ENCODE results near the gene ACADSB.
A peak's percentile ranks its signal among the peaks of the same experiment; 100 is the strongest.

ACADSB gene

DNA sequence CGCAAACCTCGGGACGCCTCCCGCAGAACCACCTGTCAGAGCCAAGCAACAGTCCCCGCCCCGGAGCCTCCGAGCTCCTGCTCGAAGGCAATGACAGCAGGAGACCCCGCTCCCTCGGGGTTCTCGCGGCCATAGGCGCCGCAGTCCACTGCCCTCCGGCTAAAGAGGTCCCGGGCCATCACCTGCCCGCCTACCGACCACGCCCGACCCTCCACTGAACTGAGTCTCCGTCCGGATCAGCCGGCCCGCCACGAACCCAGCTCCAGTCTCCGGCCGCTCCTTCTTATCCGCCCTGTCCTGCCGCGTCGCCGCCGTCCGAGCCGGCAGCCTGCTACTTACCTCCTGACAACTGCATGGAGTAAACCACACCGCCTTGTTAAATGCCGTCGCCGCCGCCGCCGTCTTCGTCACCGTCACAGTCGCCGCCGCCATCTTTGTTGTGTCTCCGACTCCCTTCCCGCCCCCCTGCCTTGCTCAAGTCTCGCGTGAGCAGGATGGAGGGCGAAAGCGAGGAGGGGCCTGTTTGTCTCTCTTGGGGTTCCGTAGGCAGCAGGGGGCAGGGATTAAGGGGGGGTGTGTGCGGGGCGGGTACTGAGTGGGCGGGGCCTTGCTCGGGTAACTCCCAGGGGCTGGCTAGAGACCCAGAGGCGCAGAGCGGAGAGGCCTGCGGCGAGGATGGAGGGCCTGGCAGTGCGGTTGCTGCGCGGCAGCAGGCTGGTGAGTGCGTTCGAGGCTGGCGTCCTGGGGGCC is at the start of gene ACADSB, which contains the start of gene IKZF5:
ACADSB (plus strand) TSS at position 652 of the 750 bp plus-strand sequence; CDS start at position 676, 24 bp downstream.
IKZF5 (minus strand) TSS at position 441 of the 750 bp plus-strand sequence. CDS start 10,170 bp downstream, outside the sequence.
- peak; percentile 99 for DNase-seq (ENCODE audit: low read depth)
- TF ChIP-seq, protein P1, sequence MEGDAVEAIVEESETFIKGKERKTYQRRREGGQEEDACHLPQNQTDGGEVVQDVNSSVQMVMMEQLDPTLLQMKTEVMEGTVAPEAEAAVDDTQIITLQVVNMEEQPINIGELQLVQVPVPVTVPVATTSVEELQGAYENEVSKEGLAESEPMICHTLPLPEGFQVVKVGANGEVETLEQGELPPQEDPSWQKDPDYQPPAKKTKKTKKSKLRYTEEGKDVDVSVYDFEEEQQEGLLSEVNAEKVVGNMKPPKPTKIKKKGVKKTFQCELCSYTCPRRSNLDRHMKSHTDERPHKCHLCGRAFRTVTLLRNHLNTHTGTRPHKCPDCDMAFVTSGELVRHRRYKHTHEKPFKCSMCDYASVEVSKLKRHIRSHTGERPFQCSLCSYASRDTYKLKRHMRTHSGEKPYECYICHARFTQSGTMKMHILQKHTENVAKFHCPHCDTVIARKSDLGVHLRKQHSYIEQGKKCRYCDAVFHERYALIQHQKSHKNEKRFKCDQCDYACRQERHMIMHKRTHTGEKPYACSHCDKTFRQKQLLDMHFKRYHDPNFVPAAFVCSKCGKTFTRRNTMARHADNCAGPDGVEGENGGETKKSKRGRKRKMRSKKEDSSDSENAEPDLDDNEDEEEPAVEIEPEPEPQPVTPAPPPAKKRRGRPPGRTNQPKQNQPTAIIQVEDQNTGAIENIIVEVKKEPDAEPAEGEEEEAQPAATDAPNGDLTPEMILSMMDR (IDR thresholded peaks at IDR 0.05; ENCODE audit: insufficient read depth, low read depth, low read length, missing control alignments) = no peak
- peak within 1 kb of the TSS; percentile 100 for H3K4me3 ChIP-seq (ENCODE audit: low read depth, low read length)

DNA sequence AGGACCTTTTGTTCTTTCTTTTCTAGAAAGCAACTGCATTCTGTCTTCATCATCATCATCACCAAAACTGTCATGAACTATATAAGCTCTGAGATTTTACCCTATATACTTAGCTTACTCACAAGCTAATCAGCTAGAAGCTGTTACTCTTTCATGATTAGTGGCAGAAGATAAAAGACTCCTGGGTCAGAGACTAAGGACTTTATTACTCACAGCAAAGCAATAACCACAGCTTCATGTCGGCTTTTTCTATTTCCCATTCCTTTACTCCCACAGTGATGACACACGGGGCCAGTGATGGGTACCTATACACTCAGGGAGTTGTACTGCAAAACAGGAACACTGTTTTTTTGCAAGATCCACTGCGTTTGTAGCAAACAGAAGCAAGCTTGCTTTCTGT is 46.4 kb upstream of the ACADSB start:
- TF ChIP-seq, protein P1 (IDR thresholded peaks at IDR 0.05; ENCODE audit: insufficient read depth, low read depth, low read length, missing control alignments) = no peak
- no peak overlapping the region for H3K4me3 ChIP-seq (ENCODE audit: low read depth, low read length)
- DNase-seq (ENCODE audit: low read depth) = no peak

DNA sequence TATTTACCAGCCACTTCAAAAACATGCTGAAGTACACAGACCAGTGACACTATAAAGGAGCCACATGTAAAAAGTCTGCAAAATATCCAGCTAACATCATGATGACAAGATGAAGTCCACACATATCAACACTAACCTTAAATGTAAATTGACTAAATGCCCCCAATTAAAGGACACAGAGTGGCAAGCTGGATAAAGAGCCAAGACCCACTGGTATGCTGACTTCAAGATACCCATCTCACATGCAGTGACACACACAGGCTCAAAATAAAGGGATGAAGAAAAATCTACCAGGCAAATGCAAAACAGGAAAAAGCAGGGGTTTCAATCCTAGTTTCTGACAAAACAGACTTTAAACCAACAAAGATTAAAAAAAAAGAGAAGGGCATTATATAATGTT is 41.9 kb upstream of the ACADSB start:
- no peak for DNase-seq (ENCODE audit: low read depth)
- TF ChIP-seq, protein P1 (IDR thresholded peaks at IDR 0.05; ENCODE audit: insufficient read depth, low read depth, low read length, missing control alignments) = no peak
- no peak overlapping the region for H3K4me3 ChIP-seq (ENCODE audit: low read depth, low read length)

DNA sequence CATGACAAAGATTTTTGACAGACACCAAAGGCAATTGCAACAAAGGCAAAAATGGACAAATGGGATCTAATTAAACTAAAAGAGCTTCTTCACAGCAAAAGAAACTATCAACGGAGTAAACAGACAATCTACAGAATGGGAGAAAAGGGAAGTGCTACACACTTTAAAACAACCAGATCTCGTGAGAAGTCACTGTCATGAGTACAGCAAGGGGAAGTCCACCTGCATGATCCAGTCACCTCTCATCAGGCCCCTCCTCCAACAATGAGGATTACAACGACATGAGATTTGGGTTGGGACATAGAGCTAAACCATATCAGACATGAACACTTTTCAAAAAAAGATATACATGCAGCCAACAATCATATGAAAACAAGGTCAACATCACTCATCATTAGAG is 40.1 kb upstream of the ACADSB start:
- no peak for DNase-seq (ENCODE audit: low read depth)
- no peak overlapping the region for H3K4me3 ChIP-seq (ENCODE audit: low read depth, low read length)
- TF ChIP-seq, protein P1 (IDR thresholded peaks at IDR 0.05; ENCODE audit: insufficient read depth, low read depth, low read length, missing control alignments) = no peak

DNA sequence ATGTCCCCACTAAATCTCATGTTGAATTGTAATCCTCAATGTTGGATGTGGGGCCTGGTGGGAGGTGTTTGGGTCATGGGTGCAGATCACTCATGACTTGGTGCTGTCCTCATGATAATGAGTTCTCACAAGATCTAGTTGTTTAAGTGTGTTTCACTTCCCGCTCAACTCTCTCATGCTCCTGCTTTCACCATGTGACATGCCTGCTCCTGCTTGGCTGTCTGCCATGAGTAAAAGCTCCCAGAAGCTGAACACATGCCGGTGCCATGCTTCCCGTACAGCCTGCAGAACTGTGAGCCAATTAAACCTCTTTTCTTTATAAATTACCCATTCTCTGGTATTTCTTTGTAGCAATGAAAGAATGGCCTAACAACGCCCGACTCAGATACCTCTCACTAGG is 34.8 kb upstream of the ACADSB start:
- no peak for DNase-seq (ENCODE audit: low read depth)
- TF ChIP-seq, protein P1 (IDR thresholded peaks at IDR 0.05; ENCODE audit: insufficient read depth, low read depth, low read length, missing control alignments) = no peak
- H3K4me3 ChIP-seq (ENCODE audit: low read depth, low read length) = no peak overlapping the region

DNA sequence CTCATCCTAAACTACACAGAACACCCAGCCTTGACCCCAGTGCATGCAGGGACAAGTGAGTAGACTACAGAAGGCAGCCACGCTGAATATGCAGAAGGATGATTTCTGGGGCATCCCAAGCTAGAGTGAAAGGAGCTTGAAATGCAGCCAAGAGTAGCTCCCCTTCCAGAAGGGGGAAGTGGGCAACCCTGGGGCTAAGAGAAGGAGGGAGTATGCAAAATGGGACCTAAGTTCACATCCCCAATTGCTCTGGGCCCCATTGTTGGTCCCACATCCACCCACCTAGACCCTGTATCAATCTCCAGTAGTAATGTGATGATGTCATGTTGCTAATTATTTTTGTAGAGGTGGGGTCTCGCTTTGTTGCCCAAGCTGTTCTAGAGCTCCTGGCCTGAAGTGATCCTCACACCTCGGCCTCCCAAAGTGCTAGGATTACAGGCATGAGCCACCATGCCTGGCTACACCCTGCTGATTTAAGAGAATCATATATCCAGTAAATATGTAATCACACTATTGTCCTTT is 34.2 kb upstream of the ACADSB start:
- TF ChIP-seq, protein P1 (IDR thresholded peaks at IDR 0.05; ENCODE audit: insufficient read depth, low read depth, low read length, missing control alignments) = no peak
- H3K4me3 ChIP-seq (ENCODE audit: low read depth, low read length) = no peak overlapping the region
- no peak for DNase-seq (ENCODE audit: low read depth)

Measured in GM12865 (cell line).